Right atrium auricular region (tissue), 2 donors: ENCODE results near the gene BBS4. TPM values are rescaled to one million over a fixed set of nuclear protein-coding genes. Genes with fewer than 3 reads are reported as not detected.

Experiments
- DNase-seq: peaks from one replicate; pipeline ENCODE4 v3.0.0-alpha.2; 2019; ENCODE audit warnings: low spot score
- H3K27ac ChIP-seq, 2 donors: fragments of 200-600 bp; sonication (generic); 1 replicate in 1 of 2; 2 replicates in 1 of 2; pipeline ENCODE4 v1.5.1; 2016 to 2019
- H3K27me3 ChIP-seq, 2 donors: fragments of 200-600 bp; sonication (generic); one replicate each; pipeline versions ENCODE4 v1.5.1 to v1.6.0; 2017 to 2019
- H3K36me3 ChIP-seq: fragments of 200-600 bp; sonication (generic); one replicate; pipeline ENCODE4 v1.5.1; 2016
- H3K4me1 ChIP-seq, 2 donors: fragments of 200-600 bp; sonication (generic); one replicate each; pipeline versions ENCODE4 v1.5.1 to v1.6.0; 2017 to 2019
- H3K4me3 ChIP-seq, 2 donors: fragments of 200-600 bp; sonication (generic); 1 replicate in 1 of 2; 2 replicates in 1 of 2; pipeline ENCODE4 v1.5.1; 2017 to 2019; ENCODE audit warnings: mild to moderate bottlenecking in 1 of 2, moderate library complexity in 1 of 2
- H3K9me3 ChIP-seq, 2 donors: fragments of 200-600 bp; sonication (generic); one replicate each; pipeline ENCODE4 v1.5.1; 2019
- total RNA-seq, 2 donors: library from RNA; depleted of rRNA; stranded (reverse); fragments of >200 nt; gene quantifications; one replicate each; pipeline ENCODE4 v1.1.0, GENCODE V29; 2016
- TF ChIP-seq, protein P1 (sequence below), 2 donors: fragments of 200-600 bp; sonication (generic); IDR thresholded peaks; one replicate each; pipeline ENCODE4 v1.5.1; 2019; ENCODE audit warnings: antibody characterized with exemption in 2 of 2

Gene BBS4
- total RNA-seq, 2 donors from 2014 or later, result 8.0 to 12.1 TPM

DNA sequence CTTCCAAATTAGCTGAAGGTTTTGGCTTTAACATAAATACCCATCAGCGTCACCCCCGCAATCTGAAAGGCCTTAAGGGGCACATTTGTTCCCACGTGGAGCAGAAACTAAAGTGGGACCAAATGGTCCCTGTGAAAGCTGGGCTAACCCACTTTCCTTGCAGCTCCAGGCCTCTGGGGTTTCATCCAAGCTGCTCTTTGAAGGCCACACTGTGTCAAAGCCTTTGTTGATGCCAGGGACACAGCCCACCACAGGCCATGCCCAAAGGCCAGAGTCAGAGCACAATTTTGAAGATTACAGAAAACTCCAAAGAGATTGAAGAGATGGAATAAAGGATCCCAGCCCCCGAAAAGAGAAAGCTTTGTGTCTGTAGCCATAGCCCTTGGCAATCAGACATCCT is 100.2 kb downstream of the BBS4 start:
- no peak overlapping the region for H3K27ac ChIP-seq

DNA sequence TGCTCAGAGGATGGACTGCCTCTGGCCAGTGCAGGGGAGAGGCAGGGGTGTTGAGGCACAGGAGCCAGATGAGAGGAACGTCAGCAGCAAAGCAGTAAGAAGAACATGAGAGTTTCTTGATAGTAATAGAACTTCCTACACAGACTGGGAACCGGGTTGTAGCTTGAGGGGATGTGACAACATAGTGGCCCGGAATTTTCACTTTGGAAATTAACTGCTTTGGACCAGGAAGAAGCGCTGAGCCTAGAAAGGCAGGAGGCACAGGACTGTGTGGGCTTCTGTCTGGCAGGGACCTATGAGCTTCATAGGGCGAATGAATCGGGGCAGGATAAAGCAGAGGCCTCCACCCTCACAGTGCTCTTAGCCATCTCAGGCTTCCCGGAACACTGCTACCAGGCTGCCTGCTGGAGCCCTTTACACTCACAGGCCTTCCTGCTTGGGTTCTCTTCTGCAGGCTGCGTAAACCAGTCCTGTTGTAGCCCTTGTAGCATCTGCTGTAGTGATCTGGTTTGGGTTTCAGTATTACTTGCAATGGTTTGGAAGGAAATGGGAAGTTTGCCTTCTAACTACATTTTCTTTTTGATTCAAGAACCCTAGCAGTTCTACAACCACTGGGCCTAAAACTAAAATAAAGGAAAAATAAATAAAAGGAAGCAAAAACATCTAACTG is 100.8 kb downstream of the BBS4 start:
- Histone ChIP-seq H3K4me3 (no peak overlapping the region), H3K36me3 (no peaks in the 10 kb centered on the region), H3K27ac (no peak overlapping the region), H3K9me3 (no peaks in the 10 kb centered on the region), H3K27me3 (no peaks in the 10 kb centered on the region), H3K4me1 (peaks cover 0 to 18% of the 10 kb centered on the region in 2 donors)
- TF ChIP-seq, protein P1, sequence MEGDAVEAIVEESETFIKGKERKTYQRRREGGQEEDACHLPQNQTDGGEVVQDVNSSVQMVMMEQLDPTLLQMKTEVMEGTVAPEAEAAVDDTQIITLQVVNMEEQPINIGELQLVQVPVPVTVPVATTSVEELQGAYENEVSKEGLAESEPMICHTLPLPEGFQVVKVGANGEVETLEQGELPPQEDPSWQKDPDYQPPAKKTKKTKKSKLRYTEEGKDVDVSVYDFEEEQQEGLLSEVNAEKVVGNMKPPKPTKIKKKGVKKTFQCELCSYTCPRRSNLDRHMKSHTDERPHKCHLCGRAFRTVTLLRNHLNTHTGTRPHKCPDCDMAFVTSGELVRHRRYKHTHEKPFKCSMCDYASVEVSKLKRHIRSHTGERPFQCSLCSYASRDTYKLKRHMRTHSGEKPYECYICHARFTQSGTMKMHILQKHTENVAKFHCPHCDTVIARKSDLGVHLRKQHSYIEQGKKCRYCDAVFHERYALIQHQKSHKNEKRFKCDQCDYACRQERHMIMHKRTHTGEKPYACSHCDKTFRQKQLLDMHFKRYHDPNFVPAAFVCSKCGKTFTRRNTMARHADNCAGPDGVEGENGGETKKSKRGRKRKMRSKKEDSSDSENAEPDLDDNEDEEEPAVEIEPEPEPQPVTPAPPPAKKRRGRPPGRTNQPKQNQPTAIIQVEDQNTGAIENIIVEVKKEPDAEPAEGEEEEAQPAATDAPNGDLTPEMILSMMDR (IDR thresholded peaks at IDR 0.05), result no peak
- no peak for DNase-seq

More for the DNA sequence above, 100.2 kb downstream of the BBS4 start:
- TF ChIP-seq, protein P1 (IDR thresholded peaks at IDR 0.05), result no peak
- Histone ChIP-seq H3K9me3 (no peaks in the 10 kb centered on the region), H3K4me3 (no peak overlapping the region), H3K4me1 (peaks cover 0 to 24% of the 10 kb centered on the region in 2 donors), H3K27me3 (no peaks in the 10 kb centered on the region), H3K36me3 (no peaks in the 10 kb centered on the region)
- no peak for DNase-seq

DNA sequence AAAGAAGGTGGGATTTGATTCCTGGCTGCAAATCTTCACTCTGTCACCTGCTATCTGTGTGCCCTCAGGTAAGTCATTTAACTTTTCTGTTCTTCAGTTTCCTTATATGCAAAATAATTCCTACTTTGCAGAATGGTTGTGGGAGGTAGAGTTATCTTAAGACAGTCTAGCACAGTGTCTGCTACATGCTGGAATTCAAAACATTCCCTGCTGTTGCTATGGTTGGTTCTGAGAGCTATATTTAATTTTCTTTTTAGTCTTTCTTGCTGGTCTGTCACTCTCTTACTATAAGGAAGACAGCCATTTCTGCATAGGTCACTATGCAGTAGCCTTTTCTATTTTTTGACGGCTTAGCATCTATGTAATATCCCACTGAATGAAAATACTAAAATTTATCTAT is 101.5 kb downstream of the BBS4 start:
- TF ChIP-seq, protein P1 (IDR thresholded peaks at IDR 0.05), result no peak
- H3K4me1 ChIP-seq, result peaks cover 0 to 11% of the 10 kb centered on the region in 2 donors
- H3K4me3 ChIP-seq, result no peak overlapping the region
- no peaks in the 10 kb centered on the region for H3K36me3 ChIP-seq
- no peaks in the 10 kb centered on the region for H3K27me3 ChIP-seq
- DNase-seq, result no peak
- H3K27ac ChIP-seq, result no peak overlapping the region
- H3K9me3 ChIP-seq, result no peaks in the 10 kb centered on the region

Other genes with a start within 250 kb of the BBS4 start
- gene ARIH1, start 211.9 kb upstream of the BBS4 start, total RNA-seq, result 10 to 100 TPM; 40.7 to 41.5 TPM
- gene GOLGA6B, start 31.5 kb upstream of the BBS4 start, total RNA-seq, result not detected
- not detected for gene HIGD2B, start within 50 bp of the BBS4 start, total RNA-seq
- 10 to 100 TPM; 10.4 to 16.3 TPM for gene ADPGK, start 97.6 kb downstream of the BBS4 start, total RNA-seq